SK-N-SH (cell line): Measurements from ENCODE around the gene SERTM1.

Source experiments
- FOXJ3 ChIP-seq: sonication (generic); formaldehyde crosslinking; IDR thresholded peaks from 2 replicates; pipeline ENCODE4 v1.5.1; 2020; ENCODE audit warnings: mild to moderate bottlenecking, missing genetic modification reagents
- FOXM1 ChIP-seq: IDR thresholded peaks from 2 replicates; pipeline ENCODE4 v1.4.0; 2012; ENCODE audit warnings: low read depth, mild to moderate bottlenecking
- GABPA ChIP-seq: IDR thresholded peaks from 2 replicates; pipeline ENCODE4 v1.4.0; 2012; ENCODE audit warnings: low read depth, mild to moderate bottlenecking
- GATA2 ChIP-seq: sonication (generic); formaldehyde crosslinking; IDR thresholded peaks from 2 replicates; pipeline ENCODE4 v1.5.0; 2020; ENCODE audit warnings: mild to moderate bottlenecking, missing genetic modification reagents
- JUND ChIP-seq: IDR thresholded peaks from 2 replicates; pipeline ENCODE4 v1.4.0; 2012
- POLR2AphosphoS5 ChIP-seq: IDR thresholded peaks from 2 replicates; pipeline ENCODE4 v1.6.1; 2012; ENCODE audit warnings: low read depth, low read length
- TAF1 ChIP-seq: IDR thresholded peaks from 2 replicates; pipeline ENCODE4 v1.6.1; 2012; ENCODE audit warnings: low read depth, mild to moderate bottlenecking, low read length, moderate library complexity, borderline replicate concordance
- TEAD4 ChIP-seq: IDR thresholded peaks from 2 replicates; pipeline ENCODE4 v1.4.0; 2012; ENCODE audit warnings: mild to moderate bottlenecking, borderline replicate concordance; ENCODE audit not compliant: insufficient read depth
- YY1 ChIP-seq: IDR thresholded peaks from 2 replicates; pipeline ENCODE4 v1.4.0; 2012; ENCODE audit warnings: low read depth, mild to moderate bottlenecking
- TF ChIP-seq, protein P1 (sequence below): fragments of 200-600 bp; sonication (generic); IDR thresholded peaks from 2 replicates; pipeline ENCODE4 v1.6.1; 2017; ENCODE audit warnings: antibody characterized with exemption, mild to moderate bottlenecking, moderate library complexity
- TF ChIP-seq, protein P2 (sequence below): IDR thresholded peaks from 2 replicates; pipeline ENCODE4; 2012
- TF ChIP-seq, protein P3 (sequence below): IDR thresholded peaks from 2 replicates; pipeline ENCODE4 v1.4.0; 2012; ENCODE audit warnings: low read depth

DNA sequence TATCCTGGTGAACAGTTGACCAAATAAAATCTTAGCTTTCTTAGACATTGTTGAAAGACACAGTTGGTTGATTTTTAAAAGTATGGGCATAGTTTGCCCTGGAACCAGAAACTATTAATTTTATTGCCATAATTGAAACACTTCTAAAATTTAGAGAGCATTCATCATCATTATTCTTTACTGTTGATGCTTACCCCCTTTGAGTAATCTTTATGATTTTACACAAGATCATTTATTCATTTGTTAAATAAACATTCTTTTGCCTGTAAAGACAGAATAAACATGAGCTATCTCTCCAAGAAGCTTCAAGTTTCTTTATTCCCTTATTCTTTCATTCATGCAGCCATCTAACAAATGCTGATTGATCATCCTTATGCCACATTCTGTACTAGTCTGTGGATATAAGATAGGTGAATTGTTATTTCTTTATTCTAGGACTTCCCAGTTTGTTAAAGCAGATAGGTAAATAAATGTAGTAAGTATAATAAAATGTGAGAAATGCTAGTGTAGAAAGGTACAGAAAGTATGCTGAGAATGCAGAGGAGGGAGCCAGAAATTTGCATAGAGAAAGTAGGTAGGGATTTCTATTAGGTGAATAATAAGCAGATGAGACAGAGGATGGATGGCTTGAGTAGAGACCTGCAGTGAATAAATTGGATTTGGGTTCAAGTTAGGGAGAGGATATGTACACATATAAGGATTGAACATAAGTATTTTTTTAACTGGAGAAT, 8.2 kb downstream of the SERTM1 start:
- TF ChIP-seq FOXM1, result no peak
- no peak for TF ChIP-seq JUND
- TF ChIP-seq, protein P1, sequence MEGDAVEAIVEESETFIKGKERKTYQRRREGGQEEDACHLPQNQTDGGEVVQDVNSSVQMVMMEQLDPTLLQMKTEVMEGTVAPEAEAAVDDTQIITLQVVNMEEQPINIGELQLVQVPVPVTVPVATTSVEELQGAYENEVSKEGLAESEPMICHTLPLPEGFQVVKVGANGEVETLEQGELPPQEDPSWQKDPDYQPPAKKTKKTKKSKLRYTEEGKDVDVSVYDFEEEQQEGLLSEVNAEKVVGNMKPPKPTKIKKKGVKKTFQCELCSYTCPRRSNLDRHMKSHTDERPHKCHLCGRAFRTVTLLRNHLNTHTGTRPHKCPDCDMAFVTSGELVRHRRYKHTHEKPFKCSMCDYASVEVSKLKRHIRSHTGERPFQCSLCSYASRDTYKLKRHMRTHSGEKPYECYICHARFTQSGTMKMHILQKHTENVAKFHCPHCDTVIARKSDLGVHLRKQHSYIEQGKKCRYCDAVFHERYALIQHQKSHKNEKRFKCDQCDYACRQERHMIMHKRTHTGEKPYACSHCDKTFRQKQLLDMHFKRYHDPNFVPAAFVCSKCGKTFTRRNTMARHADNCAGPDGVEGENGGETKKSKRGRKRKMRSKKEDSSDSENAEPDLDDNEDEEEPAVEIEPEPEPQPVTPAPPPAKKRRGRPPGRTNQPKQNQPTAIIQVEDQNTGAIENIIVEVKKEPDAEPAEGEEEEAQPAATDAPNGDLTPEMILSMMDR, result no peak
- TF ChIP-seq FOXJ3 (CRISPR knock-in tag), result no peak
- TF ChIP-seq, protein P2, sequence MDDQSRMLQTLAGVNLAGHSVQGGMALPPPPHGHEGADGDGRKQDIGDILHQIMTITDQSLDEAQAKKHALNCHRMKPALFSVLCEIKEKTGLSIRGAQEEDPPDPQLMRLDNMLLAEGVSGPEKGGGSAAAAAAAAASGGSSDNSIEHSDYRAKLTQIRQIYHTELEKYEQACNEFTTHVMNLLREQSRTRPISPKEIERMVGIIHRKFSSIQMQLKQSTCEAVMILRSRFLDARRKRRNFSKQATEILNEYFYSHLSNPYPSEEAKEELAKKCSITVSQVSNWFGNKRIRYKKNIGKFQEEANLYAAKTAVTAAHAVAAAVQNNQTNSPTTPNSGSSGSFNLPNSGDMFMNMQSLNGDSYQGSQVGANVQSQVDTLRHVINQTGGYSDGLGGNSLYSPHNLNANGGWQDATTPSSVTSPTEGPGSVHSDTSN, result no peak
- TF ChIP-seq TAF1, result no peak
- no peak for TF ChIP-seq POLR2AphosphoS5
- TF ChIP-seq TEAD4, result no peak
- no peak for TF ChIP-seq GATA2
- TF ChIP-seq, protein P3, sequence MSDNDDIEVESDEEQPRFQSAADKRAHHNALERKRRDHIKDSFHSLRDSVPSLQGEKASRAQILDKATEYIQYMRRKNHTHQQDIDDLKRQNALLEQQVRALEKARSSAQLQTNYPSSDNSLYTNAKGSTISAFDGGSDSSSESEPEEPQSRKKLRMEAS, result no peak
- TF ChIP-seq GABPA, result no peak
- TF ChIP-seq YY1, result no peak
